KMS-11 (cell line): ENCODE measurements around the gene MYO1A.

Source experiments
- H2AFZ ChIP-seq: fragments of 200-600 bp; sonication (generic); 2 replicates; pipeline ENCODE4 v1.6.1; 2016; ENCODE audit warnings: antibody characterized with exemption, mixed run types, low read depth
- H3K27ac ChIP-seq: fragments of 200-600 bp; sonication (generic); 2 replicates; pipeline ENCODE4 v1.6.1; 2016; ENCODE audit warnings: mild to moderate bottlenecking, mixed run types
- H3K27me3 ChIP-seq: fragments of 200-600 bp; sonication (generic); 2 replicates; pipeline ENCODE4 v1.6.1; 2017; ENCODE audit warnings: mild to moderate bottlenecking, low read depth, mixed run types, moderate library complexity; ENCODE audit not compliant: insufficient read depth
- H3K36me3 ChIP-seq: fragments of 200-600 bp; sonication (generic); 2 replicates; pipeline ENCODE4 v1.6.1; 2017; ENCODE audit warnings: mild to moderate bottlenecking, mixed run types; ENCODE audit not compliant: insufficient read depth
- H3K4me1 ChIP-seq: fragments of 200-600 bp; sonication (generic); 2 replicates; pipeline ENCODE4 v1.6.1; 2016; ENCODE audit warnings: mild to moderate bottlenecking, low read depth, mixed run types; ENCODE audit not compliant: poor library complexity, severe bottlenecking
- H3K4me2 ChIP-seq: fragments of 200-600 bp; sonication (generic); 2 replicates; pipeline ENCODE4 v1.7.0; 2016; ENCODE audit warnings: mild to moderate bottlenecking, mixed run types
- H3K4me3 ChIP-seq: fragments of 200-600 bp; sonication (generic); IDR thresholded peaks from 2 replicates; pipeline ENCODE4 v1.6.1; 2017; ENCODE audit warnings: low read depth, low read length, mixed read lengths; ENCODE audit not compliant: insufficient read depth
- H3K79me2 ChIP-seq: fragments of 200-600 bp; sonication (generic); 2 replicates; pipeline ENCODE4 v1.6.1; 2016; ENCODE audit warnings: low read depth, mixed run types; ENCODE audit not compliant: insufficient read depth
- H3K9ac ChIP-seq: fragments of 200-600 bp; sonication (generic); 2 replicates; pipeline ENCODE4 v1.6.1; 2016; ENCODE audit warnings: mild to moderate bottlenecking, mixed run types
- H4K20me1 ChIP-seq: fragments of 200-600 bp; sonication (generic); 2 replicates; pipeline ENCODE4 v1.6.1; 2016; ENCODE audit warnings: mild to moderate bottlenecking, mixed run types; ENCODE audit not compliant: insufficient read depth
- CTCF ChIP-seq: fragments of 200-600 bp; sonication (generic); conservative IDR thresholded peaks from 2 replicates; pipeline ENCODE4 v1.6.1; 2017; ENCODE audit warnings: low read depth, mild to moderate bottlenecking, antibody characterized with exemption, low read length, moderate library complexity, mixed read lengths

Gene MYO1A

GRCh38 chr12:57003395-57003794, 46.5 kb downstream of the MYO1A start:
- H3K4me2 ChIP-seq, result no peak overlapping the region
- H4K20me1 ChIP-seq, result 0 out of 2 replicates have a peak, but pooled peaks cover 4% of the 10 kb centered on the region
- no peaks in the 10 kb centered on the region; the same call in 1 of the 2 replicates for H3K36me3 ChIP-seq
- TF ChIP-seq CTCF, result no peak
- no peaks in the 10 kb centered on the region for H3K27me3 ChIP-seq
- H3K4me1 ChIP-seq, result peaks cover 49% of the 10 kb centered on the region
- H3K79me2 ChIP-seq, result peaks cover 46% of the 10 kb centered on the region
- H3K27ac ChIP-seq, result no peak overlapping the region
- no peak overlapping the region for H3K9ac ChIP-seq
- no peak overlapping the region for H2AFZ ChIP-seq
- no peak overlapping the region for H3K4me3 ChIP-seq

- H3K27ac ChIP-seq, result no peak overlapping the region
- no peak overlapping the region for H3K4me3 ChIP-seq
- H3K79me2 ChIP-seq, result peaks cover 50% of the 10 kb centered on the region
- H4K20me1 ChIP-seq, result 0 out of 2 replicates have a peak, but pooled peaks cover 4% of the 10 kb centered on the region
- peak; percentile 100 for TF ChIP-seq CTCF
- no peaks in the 10 kb centered on the region; the same call in 1 of the 2 replicates for H3K36me3 ChIP-seq
- H3K4me1 ChIP-seq, result peaks cover 42% of the 10 kb centered on the region
- no peak overlapping the region for H2AFZ ChIP-seq
- H3K4me2 ChIP-seq, result no peak overlapping the region
- H3K27me3 ChIP-seq, result no peaks in the 10 kb centered on the region
- no peak overlapping the region for H3K9ac ChIP-seq
These were observed 48.5 kb downstream of the MYO1A start for GRCh38 chr12:57001448-57001906.

GRCh38 chr12:57000393-57000792, 49.5 kb downstream of the MYO1A start:
- H4K20me1 ChIP-seq, result 0 out of 2 replicates have a peak, but pooled peaks cover 4% of the 10 kb centered on the region
- no peak for TF ChIP-seq CTCF
- no peak overlapping the region for H3K4me2 ChIP-seq
- no peaks in the 10 kb centered on the region for H3K27me3 ChIP-seq
- no peak overlapping the region for H3K4me3 ChIP-seq
- no peaks in the 10 kb centered on the region; the same call in 1 of the 2 replicates for H3K36me3 ChIP-seq
- H2AFZ ChIP-seq, result no peak overlapping the region
- no peak overlapping the region for H3K9ac ChIP-seq
- H3K27ac ChIP-seq, result no peak overlapping the region
- H3K4me1 ChIP-seq, result peaks cover 38% of the 10 kb centered on the region
- H3K79me2 ChIP-seq, result peaks cover 44% of the 10 kb centered on the region

- H3K4me2 ChIP-seq, result peak overlapping the region; percentile 56; the same call in 1 of the 2 replicates
- no peak for TF ChIP-seq CTCF
These were observed 50.5 kb downstream of the MYO1A start for GRCh38 chr12:56999456-56999855.

More at GRCh38 chr12:56999456-56999855, 50.5 kb downstream of the MYO1A start:
- Histone ChIP-seq H3K4me3 (no peak overlapping the region), H3K4me1 (peaks cover 31% of the 10 kb centered on the region), H2AFZ (no peak overlapping the region), H3K79me2 (peaks cover 35% of the 10 kb centered on the region; the same call in 1 of the 2 replicates), H3K9ac (no peak overlapping the region), H3K36me3 (no peaks in the 10 kb centered on the region; the same call in 1 of the 2 replicates), H4K20me1 (0 out of 2 replicates have a peak, but pooled peaks cover 4% of the 10 kb centered on the region), H3K27ac (peak overlapping the region; percentile 34; the same call in 1 of the 2 replicates), H3K27me3 (no peaks in the 10 kb centered on the region)
